HG02763 (cell line): ENCODE measurements around the gene ATP6AP2.
"Not testable (repeated sequence)": the region's sequence is repeated elsewhere in the genome, so short reads cannot be mapped to it uniquely, and the experiment has no call there.

Experiments
- ATAC-seq: cut with Tn5 transposase; IDR thresholded peaks from one replicate; pipeline ENCODE4 v1.9.1; 2021; ENCODE audit warnings: mild to moderate bottlenecking, moderate library complexity; ENCODE audit not compliant: unreplicated experiment

The ATP6AP2 gene

GRCh38 chrX:40580537-40581335 is at the start of gene ATP6AP2:
Gene ATP6AP2 (plus strand): TSS chrX:40580970. CDS start chrX:40581066, 96 bp downstream.
- ATAC-seq = peak; percentile 93

GRCh38 chrX:40531056-40531826 is 49.5 kb upstream of the ATP6AP2 start:
- ATAC-seq = no peak

GRCh38 chrX:40537310-40537709 is 43.5 kb upstream of the ATP6AP2 start:
- ATAC-seq = no peak

- no peak for ATAC-seq
These were observed 42.4 kb upstream of the ATP6AP2 start for GRCh38 chrX:40538406-40538805.

- ATAC-seq = peak; percentile 70
These were observed 41.3 kb upstream of the ATP6AP2 start for GRCh38 chrX:40539214-40540142.

- no peak for ATAC-seq
These were observed 38.6 kb upstream of the ATP6AP2 start for GRCh38 chrX:40542208-40542607.

GRCh38 chrX:40542972-40543371 is 37.8 kb upstream of the ATP6AP2 start:
- ATAC-seq = no peak

GRCh38 chrX:40543661-40544328 is 37.0 kb upstream of the ATP6AP2 start:
- no peak for ATAC-seq

GRCh38 chrX:40544343-40545266 is 36.2 kb upstream of the ATP6AP2 start:
- ATAC-seq = no peak

- ATAC-seq = no peak
These were observed 33.9 kb upstream of the ATP6AP2 start for GRCh38 chrX:40546870-40547269.

- ATAC-seq = no peak
These were observed 30.7 kb upstream of the ATP6AP2 start for GRCh38 chrX:40550066-40550465.

GRCh38 chrX:40552768-40553167 is 28.0 kb upstream of the ATP6AP2 start:
- no peak for ATAC-seq

GRCh38 chrX:40558590-40558989 is 22.2 kb upstream of the ATP6AP2 start:
- ATAC-seq = no peak

- no peak for ATAC-seq
These were observed 17.0 kb upstream of the ATP6AP2 start for GRCh38 chrX:40563784-40564183.

GRCh38 chrX:40564447-40564846 is 16.3 kb upstream of the ATP6AP2 start:
- ATAC-seq = no peak

GRCh38 chrX:40570346-40571093 is 10.2 kb upstream of the ATP6AP2 start:
- ATAC-seq = no peak

GRCh38 chrX:40571164-40571563 is 9.6 kb upstream of the ATP6AP2 start:
- ATAC-seq = not testable (repeated sequence)

- ATAC-seq = no peak
These were observed 9.2 kb upstream of the ATP6AP2 start for GRCh38 chrX:40571600-40571999.

GRCh38 chrX:40573763-40574162 is 7.0 kb upstream of the ATP6AP2 start:
- ATAC-seq = no peak
